HG03108 (cell line): ENCODE results near the gene CPVL.

Experiments
- ATAC-seq: cut with Tn5 transposase; IDR thresholded peaks from one replicate; pipeline ENCODE4 v1.9.1; 2021; ENCODE audit warnings: moderate library complexity; ENCODE audit not compliant: unreplicated experiment

CPVL gene

DNA sequence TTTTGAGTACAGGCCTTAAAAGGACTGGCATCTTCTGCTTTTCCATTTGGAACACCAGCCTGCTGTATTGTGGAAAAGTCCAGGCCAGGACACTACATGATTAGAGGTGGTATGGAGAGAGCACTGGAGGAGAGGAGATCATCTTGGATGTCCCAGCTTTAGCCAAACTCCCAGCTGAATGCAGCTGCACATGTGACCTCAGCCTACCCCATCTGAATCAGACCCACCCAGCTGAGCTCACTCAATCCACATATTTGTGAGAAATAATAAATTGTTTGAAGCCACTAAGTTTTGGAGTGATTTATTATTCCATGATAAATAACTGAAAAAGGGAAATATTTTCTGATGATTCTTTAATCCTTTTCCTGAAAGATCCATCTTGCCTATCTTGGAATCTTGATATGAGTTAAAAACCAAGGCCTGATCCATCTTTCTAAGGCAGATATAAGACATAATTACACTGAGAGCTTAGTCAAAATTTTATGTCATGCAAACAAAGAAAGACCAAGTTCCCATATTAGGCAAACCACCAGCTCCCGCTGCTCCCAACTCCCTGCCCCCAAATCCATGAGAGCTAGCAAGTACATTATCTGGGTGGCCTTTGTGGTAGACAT lies 133.1 kb downstream of the CPVL start:
- no peak for ATAC-seq

DNA sequence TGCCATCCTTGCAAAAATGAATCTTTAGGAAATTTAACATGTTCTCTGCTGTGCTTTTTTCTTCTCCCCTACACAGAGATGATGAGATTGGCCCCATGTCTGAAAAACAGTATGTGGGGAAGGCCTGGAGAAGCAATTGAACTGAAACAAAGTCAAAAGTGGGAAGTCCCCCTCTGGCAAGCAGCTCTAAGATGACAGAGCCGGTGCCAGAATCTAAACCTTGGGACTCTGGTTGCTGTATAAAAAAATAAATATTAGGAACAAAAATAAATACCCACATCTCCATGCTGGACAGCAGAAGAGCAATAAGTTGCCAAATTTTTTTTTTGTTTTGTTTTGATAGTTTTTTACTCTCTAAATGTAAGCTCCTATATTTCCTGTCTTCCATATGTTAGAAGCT lies 136.4 kb downstream of the CPVL start:
- ATAC-seq: no peak

DNA sequence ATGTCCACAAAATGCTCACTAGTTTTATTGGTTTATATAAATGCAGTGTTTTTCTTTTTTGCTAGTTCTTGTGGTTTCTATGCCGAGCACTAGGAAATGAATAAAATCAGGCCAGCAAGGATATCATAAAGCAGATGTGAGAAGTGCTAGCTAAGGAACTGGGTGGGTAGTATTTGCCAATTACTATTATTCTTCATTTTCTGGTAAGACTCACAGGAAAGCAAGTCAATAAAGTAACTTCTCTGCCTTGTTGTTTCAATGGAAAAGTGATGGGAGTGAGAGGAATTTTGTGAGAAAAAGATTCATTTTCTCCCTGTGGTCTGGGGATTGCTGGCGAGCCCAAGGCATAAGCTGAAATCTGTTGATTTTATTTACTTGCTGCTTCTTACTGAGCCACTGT lies 137.7 kb downstream of the CPVL start:
- no peak for ATAC-seq

DNA sequence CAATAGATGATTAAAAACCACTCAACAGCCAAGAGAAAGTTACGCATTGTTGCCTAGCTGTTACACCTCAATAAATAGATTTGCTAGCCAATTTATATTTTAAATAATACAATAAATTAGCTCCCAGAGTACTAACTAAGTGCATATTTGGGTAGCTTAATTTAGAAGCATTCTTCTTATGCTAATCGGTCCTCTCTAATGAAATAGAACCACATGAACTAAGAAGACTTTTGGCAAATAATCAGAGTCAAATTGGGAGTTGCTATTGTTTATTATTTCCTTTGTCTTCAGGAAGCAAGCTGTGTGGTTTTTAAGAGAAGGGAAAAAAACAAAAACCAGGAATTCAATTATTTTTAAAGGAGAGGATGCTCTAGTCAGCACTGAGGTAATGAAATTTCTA lies 139.2 kb downstream of the CPVL start:
- ATAC-seq: no peak

DNA sequence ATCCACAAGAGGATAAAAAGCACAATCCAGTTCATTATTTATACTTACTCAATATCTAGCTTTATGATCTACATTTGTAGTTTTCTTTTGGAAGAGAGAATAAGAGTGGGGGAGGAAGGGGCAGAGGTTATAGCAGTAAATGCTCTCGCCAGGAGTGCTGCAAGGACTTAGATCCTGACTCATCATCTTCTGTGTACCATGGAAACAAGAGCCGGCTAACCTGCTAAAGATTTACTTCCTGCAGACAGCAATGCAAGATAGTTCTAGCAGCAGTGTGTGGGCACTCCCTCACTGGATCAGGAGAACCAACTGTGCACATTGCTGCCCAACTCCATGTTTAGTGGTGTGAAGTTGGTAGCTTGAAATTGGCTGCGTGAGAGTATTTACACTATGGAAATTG lies 140.5 kb downstream of the CPVL start:
- ATAC-seq: no peak

DNA sequence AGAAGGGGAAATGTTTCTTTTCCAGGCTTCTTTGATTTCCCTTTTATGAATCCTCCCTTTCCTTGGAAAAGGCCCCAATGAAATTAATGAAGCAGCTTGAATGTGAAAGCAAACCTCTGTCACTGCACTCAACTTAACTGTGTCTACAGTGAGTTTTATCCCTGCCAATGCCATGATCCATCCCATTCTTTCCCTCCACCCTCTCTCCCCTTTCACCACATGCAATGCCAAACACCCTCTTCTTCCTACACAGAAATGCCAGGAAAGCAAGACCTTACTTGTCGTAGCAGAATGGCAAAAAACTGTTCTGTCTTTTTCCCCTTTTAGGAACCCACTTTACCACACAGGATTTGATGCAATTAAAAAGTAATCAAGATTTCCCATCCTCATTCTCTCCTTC lies 140.9 kb downstream of the CPVL start:
- no peak for ATAC-seq

DNA sequence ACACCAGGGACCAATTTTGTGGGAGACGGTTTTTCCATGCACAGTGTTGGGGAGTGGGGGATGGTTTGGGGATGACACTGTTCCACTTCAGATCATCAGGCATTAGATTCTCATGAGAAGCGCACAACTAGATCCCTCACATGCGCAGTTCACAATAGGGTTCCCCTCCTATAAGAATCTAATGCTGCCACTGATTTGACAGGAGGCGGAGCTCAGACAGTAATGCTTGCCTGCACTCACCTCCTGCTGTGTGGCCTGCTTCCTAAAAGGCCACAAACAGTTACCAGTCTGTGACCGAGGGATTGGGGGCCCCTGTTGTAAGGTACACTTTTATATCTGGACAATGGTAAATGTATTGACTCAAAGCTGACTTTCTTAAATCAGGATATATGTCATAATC lies 142.6 kb downstream of the CPVL start:
- no peak for ATAC-seq

DNA sequence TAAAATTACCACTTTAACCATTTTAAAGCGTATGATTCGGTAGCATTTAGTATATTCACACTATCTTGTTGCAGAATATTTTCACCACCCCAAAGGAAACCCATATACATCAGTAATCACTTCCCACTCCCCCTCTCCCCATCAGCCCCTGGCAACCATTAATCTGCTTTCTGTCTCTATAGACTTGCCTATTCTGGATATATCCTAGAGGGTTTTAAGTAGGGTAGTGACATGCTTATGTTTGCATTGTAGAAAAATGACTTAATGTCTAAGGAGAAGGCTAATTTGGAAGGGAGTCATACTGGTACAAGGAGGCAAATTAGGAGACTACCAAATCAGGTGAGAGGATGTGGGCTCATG lies 145.6 kb downstream of the CPVL start:
- no peak for ATAC-seq

DNA sequence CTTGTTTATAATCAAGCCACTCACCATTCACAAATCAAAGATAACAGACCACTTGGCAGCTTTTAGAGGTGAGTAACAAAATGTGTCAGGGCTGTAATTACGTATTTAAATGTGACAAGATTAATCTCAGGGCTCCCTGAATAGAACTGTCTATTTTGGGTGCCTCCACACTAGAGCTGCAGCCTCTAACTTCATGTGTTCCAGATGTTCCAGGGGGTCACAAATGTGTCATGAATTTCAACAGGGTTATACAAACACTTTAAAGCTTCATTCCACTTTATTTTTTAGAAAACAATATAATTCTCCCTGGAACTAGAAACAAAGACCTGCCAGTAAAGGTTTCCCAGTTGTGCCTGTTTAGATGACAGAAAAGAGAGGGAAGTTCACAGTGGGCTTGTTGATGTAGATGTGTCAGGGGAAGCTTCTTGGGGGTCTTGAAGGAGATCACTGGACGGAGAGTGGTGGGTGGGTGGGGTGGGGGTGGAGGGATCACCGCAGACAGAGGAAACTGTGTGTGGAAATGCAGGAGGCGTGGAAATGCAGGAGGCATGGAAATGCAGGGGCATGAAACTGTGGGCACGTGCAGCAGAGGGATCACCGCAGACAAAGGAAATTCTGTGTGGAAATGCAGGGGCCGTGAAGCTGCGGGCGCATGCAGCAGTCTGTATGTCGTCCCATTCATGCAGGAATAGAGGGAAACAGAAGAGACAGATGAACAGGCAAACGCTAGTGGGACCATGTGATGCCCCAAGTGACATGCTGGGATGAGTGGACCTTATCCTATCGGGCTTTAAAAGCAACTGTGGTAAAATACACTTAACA lies 146.2 kb downstream of the CPVL start:
- no peak for ATAC-seq

DNA sequence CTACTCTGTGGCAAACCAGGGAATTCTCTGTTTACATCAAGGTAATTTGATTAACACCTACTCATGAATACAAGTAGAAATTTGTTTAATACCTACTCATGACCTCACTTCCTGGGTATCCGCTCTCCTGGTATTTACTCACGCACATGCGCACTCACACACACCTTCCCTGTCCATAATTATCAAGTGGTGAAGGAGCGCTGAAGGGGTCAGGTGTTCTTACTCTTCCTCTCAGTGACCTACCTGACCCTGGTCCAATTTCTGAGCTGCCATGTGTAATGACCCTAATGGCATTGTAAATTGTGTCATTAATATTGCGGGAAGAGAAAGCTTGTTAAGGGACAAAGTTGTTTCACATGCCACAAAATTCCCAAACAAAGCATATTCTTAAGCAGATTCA lies 146.9 kb downstream of the CPVL start:
- ATAC-seq: no peak

DNA sequence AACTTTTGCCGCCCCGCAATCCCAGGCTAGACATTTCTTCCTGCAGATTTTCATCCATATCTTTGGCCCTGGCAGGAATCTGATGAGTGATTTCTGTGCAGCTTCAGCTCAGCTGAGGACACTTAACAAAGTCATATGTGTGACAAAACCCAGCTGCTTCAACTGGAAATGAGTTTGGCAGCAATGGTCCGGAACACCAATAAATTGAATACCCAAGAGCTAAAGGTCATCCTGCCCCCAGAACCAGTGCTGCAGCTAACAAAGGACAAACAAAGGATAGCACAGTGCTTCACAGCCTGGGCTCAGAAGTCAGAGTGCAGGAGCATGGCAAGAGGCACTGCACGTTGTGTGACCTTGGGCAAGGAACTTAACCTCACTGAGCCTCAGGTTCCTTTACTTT lies 148.2 kb downstream of the CPVL start:
- ATAC-seq: no peak

DNA sequence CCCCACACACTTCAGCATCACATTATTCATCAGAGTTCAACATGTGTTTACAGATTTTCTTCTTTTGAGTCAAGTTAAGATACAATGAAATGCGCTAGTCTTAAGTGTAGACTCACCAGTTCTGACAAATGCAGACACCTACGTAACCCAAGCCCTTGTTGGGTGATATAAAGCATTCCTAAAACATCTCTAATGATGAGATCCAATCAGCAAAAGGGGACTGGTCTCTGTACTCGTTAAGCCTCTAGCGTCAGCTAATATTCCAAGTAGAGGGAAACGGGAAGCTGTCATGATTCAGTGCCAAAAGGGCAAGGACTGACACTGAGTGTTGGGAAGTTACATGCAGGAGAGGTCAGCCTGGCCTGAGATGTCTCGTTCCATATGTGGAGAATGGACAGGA lies 149.5 kb downstream of the CPVL start:
- no peak for ATAC-seq

DNA sequence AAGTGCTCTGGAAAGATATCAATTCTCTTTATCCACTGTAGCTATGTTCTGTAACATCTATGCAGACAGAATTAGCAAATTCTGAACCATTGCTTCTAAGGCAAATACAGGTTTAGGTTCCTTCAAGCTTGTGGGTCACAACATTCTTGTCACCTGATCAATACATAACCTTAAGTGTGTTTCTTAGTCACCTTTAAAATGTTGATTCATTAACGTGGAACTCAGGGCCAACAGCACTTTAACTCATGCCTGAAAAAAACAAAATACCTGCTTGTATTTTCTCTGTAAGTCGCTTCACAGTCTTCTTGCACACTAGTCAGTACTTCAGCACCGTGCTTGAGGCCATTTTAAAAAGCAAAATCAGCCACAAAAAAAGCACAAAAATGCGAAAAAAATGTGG lies 153.0 kb downstream of the CPVL start:
- ATAC-seq: no peak

DNA sequence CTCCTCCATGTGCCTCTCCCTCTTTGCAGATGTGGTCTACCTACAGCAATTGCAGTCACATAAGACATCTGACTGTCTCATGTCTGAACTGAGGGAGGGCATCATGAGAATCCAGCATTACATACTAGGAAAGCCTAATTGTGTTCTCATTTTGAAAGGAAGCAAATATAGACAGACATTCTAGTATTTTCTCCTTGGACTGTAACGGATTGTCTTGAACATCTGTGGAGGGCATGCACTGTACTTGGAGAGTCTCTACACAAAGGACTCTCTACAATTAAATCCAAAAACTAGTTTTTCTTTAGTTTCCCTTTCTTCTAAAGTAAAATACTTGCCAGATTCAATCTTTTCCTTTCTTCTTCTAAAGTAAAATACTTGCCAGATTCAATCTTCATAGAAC lies 153.5 kb downstream of the CPVL start:
- no peak for ATAC-seq

DNA sequence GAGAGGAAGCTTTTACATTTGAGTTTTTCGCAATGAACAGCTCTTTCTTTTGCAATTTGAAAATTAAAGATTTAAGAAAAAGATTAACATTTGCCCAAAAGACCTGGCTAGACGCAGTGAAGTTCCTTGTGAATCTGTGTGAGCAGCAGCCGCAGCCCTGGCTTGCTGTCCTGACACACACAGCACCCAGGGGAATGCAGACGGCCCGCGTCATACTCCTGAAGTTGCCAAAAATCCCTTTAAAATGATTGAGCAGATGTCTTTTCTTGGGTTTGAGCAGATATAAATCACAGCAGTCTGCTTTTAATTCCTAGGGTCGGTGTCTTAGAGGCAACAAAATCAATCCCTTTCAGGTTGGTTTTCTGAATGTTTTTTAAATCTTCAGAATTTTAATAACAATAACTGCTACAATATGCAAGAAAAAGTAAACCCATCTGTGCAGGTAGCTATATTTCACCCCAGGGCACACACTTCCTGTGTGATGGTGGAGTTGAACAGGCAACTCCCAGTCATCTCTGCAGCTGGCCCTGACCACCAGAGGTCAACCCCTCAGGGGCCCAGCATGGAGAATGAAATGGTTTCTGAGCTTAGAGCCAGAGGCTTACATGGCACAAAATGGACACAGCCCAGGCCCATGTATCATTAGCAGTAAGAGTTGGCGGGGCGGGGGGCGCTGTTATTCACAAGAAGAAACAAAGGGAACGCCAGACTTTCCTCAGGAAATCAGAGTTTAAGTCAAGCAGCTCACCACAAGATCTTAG lies 156.0 kb downstream of the CPVL start:
- no peak for ATAC-seq

DNA sequence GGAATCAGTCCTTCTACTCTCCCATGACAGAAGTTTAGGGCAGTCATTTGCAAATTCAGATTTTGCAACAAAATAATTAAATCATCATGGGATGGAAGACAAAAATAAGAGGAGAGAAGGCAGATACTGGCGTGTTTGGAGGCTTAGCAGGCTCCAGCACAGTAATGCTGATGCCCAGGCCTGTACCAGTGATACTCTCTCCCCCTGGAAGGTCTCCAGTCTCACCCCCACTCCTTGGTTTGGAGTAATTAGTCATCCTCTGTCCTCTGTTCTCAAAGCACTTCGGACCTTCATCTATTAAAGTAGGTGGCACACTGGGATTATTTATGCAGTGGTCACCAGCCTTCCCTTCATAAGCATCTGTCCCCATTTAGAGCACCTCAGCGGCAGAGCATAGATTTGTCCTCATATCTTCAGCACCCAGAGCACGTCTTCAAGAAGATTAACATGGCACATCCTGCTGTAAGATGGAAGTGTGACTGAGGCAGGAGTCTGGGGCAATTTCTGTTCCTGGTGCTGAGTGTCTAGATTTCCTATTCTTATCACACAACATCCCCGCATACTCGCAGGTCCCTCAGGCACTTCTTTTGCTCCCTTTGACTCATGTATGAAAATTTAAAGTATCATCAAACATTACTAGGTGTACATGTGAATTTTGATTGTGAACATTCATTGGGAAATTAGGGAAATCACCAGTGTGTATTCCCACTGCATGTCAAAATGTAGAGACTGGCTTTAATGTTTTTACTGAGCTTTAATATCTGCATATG lies 156.9 kb downstream of the CPVL start:
- ATAC-seq: no peak

DNA sequence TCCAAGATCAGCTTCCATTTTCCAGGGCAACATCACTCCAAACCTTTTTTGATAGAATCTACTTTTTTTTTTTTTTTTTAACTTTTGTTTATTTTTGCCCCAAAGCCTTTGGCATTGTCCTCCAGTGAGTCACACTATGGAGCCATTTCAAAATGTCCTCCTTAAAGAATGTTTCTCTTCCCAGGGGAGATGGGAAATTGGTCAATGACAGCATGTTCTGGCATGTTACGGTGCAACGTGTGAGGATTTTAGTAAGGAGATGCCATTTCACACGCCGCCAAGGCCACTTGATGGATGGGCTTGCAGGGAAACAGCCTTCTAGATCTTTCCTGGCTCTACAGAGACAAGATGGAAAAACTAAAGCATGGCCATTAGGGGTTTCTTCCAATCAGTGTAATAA lies 157.5 kb downstream of the CPVL start:
- ATAC-seq: no peak

DNA sequence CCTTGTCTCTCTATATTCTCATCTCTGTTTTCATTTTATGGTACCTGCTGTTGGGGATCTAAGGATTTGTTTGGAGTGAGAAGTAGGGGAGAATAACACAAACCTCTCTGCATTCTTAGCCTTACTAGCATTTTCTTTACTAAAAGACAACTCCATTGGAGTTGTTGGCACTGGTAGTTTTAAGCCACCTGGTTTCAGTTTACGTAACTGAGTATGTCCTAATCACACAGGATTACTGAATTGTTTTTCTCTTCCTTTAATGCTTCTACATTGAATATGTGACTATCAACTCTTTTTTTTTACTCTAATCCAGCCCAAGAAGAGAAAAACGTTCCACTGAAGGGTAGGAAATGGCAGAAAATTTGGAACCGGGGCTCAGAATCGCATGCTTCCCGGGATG lies 158.2 kb downstream of the CPVL start:
- ATAC-seq: no peak

DNA sequence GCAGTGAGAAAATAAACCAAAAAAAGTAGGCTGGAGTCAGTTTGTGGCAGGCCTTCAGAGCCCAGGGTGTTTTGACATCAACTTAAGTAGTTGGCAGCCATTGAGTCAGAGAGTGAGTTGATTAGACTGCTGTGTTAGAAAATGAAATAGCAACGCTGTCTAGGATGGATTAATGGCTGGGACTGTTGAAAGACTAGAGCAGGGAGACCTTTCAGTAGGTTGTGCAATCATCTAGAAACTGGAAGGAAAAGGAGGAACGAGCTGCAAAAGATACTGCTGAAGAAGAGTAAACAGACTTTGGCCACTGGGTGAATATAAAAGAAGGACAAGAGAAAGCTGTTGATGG lies 159.6 kb downstream of the CPVL start:
- no peak for ATAC-seq

DNA sequence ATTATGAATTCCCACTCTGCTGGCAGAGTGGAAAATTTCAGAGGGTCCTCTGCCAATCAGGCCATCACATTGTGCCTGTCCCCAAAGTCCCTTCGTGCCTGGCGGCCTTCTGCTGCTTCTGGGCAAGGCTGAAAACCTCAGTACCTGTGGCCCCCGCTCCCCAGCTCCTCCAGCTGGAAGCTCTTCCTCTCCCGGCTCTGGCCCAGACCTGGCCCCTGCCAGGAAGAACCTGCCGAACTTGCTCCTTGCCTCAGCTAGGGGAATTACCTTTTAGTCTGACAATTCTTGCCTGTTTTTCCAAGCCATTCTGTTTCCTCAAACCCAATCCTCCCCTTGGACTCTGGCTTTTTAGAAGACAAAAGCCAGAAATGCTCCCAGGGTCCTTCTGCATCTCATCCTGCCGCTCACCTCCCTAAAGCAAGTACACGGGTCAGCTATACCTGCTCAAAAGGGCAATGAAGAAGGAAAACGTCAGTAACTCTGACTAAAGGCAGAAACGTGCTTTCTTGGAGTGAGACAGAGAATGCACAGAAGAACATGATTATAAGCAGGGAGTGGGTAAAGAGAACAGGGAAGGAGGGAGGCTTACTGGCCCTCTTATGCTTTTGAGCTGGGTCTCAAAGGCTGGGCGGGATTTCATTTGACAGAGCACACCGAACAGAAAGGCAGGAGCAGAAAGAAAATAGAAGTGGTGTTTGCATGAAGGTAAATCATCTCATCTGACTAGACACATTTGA lies 160.1 kb downstream of the CPVL start:
- no peak for ATAC-seq

DNA sequence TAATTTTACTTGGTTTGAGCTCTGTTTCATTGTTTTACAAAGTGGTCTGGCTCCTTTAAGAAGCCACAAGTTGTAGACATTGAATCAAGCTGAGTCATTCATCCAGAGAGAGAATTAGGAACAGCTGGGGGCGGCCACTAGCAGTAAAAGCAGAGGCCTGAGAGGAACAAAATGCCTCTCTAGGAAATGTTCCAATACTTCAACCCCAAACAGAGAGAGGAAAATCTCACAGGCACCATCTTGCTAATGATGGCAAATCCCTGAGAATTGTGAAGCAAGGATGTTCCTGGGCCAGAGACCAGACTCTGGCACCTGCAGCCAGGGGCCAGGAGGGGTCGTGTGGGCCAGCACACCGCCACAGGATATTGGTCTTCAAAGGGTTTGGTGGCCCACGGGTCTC lies 161.7 kb downstream of the CPVL start:
- no peak for ATAC-seq
